ENCODE measurements around the gene ARID1A. TPM values are rescaled to one million over a fixed set of nuclear protein-coding genes. Genes with fewer than 3 reads are reported as not detected.

Gene ARID1A
- total RNA-seq, 1 donor from 2014 or later = 85.1 TPM

GRCh38 chr1:26697431-26697977, 1.7 kb downstream of the ARID1A start:
- H3K27me3 ChIP-seq (ENCODE audit: insufficient read depth, low read length) = no peaks in the 10 kb centered on the region
- H3K36me3 ChIP-seq (ENCODE audit: insufficient read depth, low read length) = no peaks in the 10 kb centered on the region
- no peaks in the 10 kb centered on the region for H3K27me3 Mint-ChIP-seq (ENCODE audit: low read depth, unreplicated experiment)
- no peak for TF ChIP-seq CTCF (IDR thresholded peaks at IDR 0.05; ENCODE audit: insufficient read depth, low read depth, low read length)
- no peak for TF ChIP-seq EZH2 (IDR thresholded peaks at IDR 0.05; ENCODE audit: insufficient read depth, low read length)
- peak overlapping the region; percentile 79 for H3K27ac ChIP-seq (ENCODE audit: low read depth, low read length)
- H3K9ac ChIP-seq (ENCODE audit: low read length) = peak overlapping the region; percentile 86
- H4K20me1 ChIP-seq (ENCODE audit: insufficient read depth, low read length) = peaks cover 48% of the 10 kb centered on the region
- no peak for DNase-seq (ENCODE audit: low read depth)
- peak overlapping the region; percentile 74 for H3K4me3 ChIP-seq (ENCODE audit: insufficient read depth, low read depth, low read length)
- H3K36me3 Mint-ChIP-seq (ENCODE audit: low read depth, unreplicated experiment) = no peaks in the 10 kb centered on the region
- no peak for FAIRE-seq
- H3K79me2 ChIP-seq (ENCODE audit: insufficient read depth, low read length) = peaks cover 67% of the 10 kb centered on the region
- H3K27ac Mint-ChIP-seq (ENCODE audit: unreplicated experiment) = no peak overlapping the region
- peaks cover 7% of the 10 kb centered on the region for H3K4me1 Mint-ChIP-seq (ENCODE audit: low read depth, unreplicated experiment)
- no peak overlapping the region for H2AFZ ChIP-seq (ENCODE audit: low read depth, low read length)
- peak overlapping the region; percentile 91 for H3K4me2 ChIP-seq (ENCODE audit: low read length)
- no peak overlapping the region for H3K4me3 Mint-ChIP-seq (ENCODE audit: unreplicated experiment)
- H3K9me3 Mint-ChIP-seq (ENCODE audit: unreplicated experiment) = no peaks in the 10 kb centered on the region
- peaks cover 60% of the 10 kb centered on the region for H3K4me1 ChIP-seq (ENCODE audit: insufficient read depth, low read length)
- H3K9me3 ChIP-seq (ENCODE audit: insufficient read depth, low read depth, low read length) = no peaks in the 10 kb centered on the region

- H3K36me3 ChIP-seq (ENCODE audit: insufficient read depth, low read length) = no peaks in the 10 kb centered on the region
- H3K27ac Mint-ChIP-seq (ENCODE audit: unreplicated experiment) = no peak overlapping the region
- no peak overlapping the region for H3K4me3 Mint-ChIP-seq (ENCODE audit: unreplicated experiment)
- peaks cover 60% of the 10 kb centered on the region for H3K4me1 ChIP-seq (ENCODE audit: insufficient read depth, low read length)
- H2AFZ ChIP-seq (ENCODE audit: low read depth, low read length) = no peak overlapping the region
- peaks cover 74% of the 10 kb centered on the region for H3K79me2 ChIP-seq (ENCODE audit: insufficient read depth, low read length)
- H3K9me3 Mint-ChIP-seq (ENCODE audit: unreplicated experiment) = no peaks in the 10 kb centered on the region
- H3K9me3 ChIP-seq (ENCODE audit: insufficient read depth, low read depth, low read length) = no peaks in the 10 kb centered on the region
- H3K27ac ChIP-seq (ENCODE audit: low read depth, low read length) = peak overlapping the region; percentile 79
- DNase-seq (ENCODE audit: low read depth) (peak; percentile 98), FAIRE-seq (peak; percentile 99)
- TF ChIP-seq CTCF (IDR thresholded peaks at IDR 0.05; ENCODE audit: insufficient read depth, low read depth, low read length) (no peak), EZH2 (IDR thresholded peaks at IDR 0.05; ENCODE audit: insufficient read depth, low read length) (no peak)
- H3K27me3 ChIP-seq (ENCODE audit: insufficient read depth, low read length) = no peaks in the 10 kb centered on the region
- peak overlapping the region; percentile 74 for H3K4me3 ChIP-seq (ENCODE audit: insufficient read depth, low read depth, low read length)
- peaks cover 55% of the 10 kb centered on the region for H4K20me1 ChIP-seq (ENCODE audit: insufficient read depth, low read length)
- H3K27me3 Mint-ChIP-seq (ENCODE audit: low read depth, unreplicated experiment) = no peaks in the 10 kb centered on the region
- H3K4me1 Mint-ChIP-seq (ENCODE audit: low read depth, unreplicated experiment) = peaks cover 7% of the 10 kb centered on the region
- H3K36me3 Mint-ChIP-seq (ENCODE audit: low read depth, unreplicated experiment) = no peaks in the 10 kb centered on the region
- H3K9ac ChIP-seq (ENCODE audit: low read length) = peak overlapping the region; percentile 86
- peak overlapping the region; percentile 91 for H3K4me2 ChIP-seq (ENCODE audit: low read length)
Measured at GRCh38 chr1:26697978-26698849, 2.4 kb downstream of the ARID1A start.

Data from astrocyte (in vitro differentiated cells and primary cell).